Measurements from ENCODE around the gene FAM234A.

DNA sequence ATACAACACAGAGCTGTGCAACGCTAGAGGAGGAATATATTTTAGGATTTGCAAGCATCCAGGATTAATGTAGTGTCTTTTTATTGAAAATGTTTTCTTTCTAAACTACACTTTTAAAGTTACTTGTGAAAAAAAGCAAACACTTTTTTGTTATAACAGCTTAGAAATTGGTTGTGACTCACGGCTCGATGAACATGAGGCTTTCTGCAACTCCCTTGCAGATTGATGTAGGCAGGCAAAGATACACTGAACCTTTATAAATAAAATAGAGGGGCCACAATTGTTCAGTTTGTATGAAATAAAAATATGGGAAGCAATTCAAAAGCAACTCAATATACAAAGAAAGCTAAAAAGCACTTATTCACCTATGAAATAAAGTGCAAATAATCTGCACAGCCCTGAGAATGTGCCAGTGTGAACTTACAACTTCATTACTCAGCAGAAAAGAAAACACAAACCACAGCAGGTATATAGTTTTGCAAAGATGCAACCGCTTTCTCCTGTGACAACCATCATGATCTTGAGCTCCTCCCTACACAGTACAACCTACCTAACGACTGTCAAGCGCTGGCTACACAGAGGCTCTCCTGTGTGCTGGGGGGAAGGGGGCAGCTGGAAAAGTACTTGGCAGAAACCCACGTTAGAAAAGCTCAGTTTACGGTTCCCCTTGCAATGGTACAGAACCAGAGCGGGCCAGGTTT, 6.3 kb upstream of the FAM234A start:
- TF ChIP-seq, protein P1, sequence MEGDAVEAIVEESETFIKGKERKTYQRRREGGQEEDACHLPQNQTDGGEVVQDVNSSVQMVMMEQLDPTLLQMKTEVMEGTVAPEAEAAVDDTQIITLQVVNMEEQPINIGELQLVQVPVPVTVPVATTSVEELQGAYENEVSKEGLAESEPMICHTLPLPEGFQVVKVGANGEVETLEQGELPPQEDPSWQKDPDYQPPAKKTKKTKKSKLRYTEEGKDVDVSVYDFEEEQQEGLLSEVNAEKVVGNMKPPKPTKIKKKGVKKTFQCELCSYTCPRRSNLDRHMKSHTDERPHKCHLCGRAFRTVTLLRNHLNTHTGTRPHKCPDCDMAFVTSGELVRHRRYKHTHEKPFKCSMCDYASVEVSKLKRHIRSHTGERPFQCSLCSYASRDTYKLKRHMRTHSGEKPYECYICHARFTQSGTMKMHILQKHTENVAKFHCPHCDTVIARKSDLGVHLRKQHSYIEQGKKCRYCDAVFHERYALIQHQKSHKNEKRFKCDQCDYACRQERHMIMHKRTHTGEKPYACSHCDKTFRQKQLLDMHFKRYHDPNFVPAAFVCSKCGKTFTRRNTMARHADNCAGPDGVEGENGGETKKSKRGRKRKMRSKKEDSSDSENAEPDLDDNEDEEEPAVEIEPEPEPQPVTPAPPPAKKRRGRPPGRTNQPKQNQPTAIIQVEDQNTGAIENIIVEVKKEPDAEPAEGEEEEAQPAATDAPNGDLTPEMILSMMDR (IDR thresholded peaks at IDR 0.05) = no peak
- no peak for TF ChIP-seq POLR2A (IDR thresholded peaks at IDR 0.05)

Data from right lobe of liver (tissue), 4 donors.